ENCODE results near the gene PRSS2. TPM values are rescaled to one million over a fixed set of nuclear protein-coding genes. Genes with fewer than 3 reads are reported as not detected.

The PRSS2 gene
- total RNA-seq, 1 experiment from 2014 or later: not detected

DNA sequence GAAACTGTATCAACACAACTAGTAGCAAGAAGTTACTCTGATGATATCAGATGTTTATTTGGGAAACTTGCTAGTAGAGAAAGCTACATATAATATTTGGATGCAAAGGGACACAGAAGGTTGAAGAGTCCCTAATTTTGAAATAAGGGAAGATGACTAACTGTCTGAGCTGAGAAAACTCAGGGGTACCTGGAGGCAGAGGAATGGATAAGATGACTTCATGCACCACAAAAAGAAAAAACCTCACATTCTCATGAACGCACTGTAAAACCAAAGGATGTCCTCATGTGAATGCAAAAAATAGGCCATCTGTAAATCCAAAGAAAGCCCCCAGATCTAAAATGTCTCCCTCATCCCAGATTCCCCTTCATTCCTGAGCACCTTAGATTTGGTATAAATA, 29.3 kb downstream of the PRSS2 start:
- DNase-seq (ENCODE audit: extremely low read depth, low read depth): no peak

DNA sequence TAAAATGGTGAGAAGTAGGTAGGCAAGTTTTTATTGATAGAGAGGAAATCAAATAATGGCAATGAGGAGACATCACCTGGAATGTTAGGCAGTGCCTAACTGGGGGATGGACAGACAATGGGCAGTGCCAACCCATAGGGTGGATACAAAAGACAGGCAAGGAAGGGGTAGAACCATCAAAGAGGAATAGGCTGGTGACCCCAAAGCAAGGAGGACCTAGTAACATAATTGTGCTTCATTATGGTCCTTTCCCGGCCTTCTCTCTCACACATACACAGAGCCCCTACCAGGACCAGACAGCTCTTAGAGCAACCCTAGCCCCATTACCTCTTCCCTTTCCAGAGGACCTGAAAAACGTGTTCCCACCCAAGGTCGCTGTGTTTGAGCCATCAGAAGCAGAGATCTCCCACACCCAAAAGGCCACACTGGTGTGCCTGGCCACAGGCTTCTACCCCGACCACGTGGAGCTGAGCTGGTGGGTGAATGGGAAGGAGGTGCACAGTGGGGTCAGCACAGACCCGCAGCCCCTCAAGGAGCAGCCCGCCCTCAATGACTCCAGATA, 30.0 kb downstream of the PRSS2 start:
- DNase-seq (ENCODE audit: extremely low read depth, low read depth): no peak

DNA sequence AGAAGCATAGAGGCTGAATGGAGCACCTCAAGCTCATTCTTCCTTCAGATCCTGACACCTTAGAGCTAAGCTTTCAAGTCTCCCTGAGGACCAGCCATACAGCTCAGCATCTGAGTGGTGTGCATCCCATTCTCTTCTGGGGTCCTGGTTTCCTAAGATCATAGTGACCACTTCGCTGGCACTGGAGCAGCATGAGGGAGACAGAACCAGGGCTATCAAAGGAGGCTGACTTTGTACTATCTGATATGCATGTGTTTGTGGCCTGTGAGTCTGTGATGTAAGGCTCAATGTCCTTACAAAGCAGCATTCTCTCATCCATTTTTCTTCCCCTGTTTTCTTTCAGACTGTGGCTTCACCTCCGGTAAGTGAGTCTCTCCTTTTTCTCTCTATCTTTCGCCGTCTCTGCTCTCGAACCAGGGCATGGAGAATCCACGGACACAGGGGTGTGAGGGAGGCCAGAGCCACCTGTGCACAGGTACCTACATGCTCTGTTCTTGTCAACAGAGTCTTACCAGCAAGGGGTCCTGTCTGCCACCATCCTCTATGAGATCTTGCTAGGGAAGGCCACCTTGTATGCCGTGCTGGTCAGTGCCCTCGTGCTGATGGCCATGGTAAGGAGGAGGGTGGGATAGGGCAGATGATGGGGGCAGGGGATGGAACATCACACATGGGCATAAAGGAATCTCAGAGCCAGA, 31.0 kb downstream of the PRSS2 start:
- no peak for DNase-seq (ENCODE audit: extremely low read depth, low read depth)

DNA sequence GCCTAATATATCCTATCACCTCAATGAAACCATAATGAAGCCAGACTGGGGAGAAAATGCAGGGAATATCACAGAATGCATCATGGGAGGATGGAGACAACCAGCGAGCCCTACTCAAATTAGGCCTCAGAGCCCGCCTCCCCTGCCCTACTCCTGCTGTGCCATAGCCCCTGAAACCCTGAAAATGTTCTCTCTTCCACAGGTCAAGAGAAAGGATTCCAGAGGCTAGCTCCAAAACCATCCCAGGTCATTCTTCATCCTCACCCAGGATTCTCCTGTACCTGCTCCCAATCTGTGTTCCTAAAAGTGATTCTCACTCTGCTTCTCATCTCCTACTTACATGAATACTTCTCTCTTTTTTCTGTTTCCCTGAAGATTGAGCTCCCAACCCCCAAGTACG, 31.5 kb downstream of the PRSS2 start:
- DNase-seq (ENCODE audit: extremely low read depth, low read depth): no peak

DNA sequence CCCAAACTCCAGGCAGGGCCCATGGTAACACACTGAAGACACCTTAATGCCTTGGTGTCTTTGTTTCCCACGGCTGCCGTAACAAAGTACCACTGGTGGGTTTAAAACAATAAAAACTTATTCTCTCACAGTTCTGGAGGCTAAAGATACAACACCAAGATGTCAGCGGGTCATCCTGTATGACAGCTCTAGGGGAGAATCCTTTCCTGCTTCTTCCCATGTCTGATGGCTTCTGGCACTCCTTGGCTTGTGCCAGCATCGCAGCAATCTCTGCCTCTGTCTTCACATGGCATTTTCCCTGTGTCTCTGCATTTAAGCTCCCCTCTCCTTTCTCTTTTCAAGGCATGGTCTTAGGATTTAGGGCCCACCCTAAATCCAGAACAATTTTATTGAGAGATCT, 33.1 kb downstream of the PRSS2 start:
- no peak for DNase-seq (ENCODE audit: extremely low read depth, low read depth)

DNA sequence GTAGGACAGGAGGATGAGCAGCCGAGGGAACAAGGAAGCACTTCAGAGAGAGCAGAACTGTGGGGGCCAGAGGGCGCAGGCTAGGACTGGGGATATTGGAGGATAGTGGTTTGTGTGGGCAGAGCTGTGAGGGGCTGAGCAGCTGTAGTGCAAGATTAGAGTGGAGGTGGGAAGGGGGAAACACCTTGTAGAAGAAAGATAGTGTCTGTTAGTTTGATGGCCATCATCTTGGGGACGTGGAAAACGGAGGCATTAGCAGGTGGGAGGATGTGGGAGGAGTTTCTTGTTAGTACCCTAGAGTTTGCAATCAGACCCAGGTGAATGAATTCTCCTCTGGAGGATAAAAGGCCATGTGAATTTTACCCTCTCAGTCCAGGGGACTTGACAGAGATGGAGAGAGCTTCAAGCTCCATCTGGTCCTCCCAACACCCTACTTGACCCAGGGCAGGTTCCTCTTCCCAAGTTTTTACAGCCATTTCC, 34.0 kb downstream of the PRSS2 start:
- no peak for DNase-seq (ENCODE audit: extremely low read depth, low read depth)

DNA sequence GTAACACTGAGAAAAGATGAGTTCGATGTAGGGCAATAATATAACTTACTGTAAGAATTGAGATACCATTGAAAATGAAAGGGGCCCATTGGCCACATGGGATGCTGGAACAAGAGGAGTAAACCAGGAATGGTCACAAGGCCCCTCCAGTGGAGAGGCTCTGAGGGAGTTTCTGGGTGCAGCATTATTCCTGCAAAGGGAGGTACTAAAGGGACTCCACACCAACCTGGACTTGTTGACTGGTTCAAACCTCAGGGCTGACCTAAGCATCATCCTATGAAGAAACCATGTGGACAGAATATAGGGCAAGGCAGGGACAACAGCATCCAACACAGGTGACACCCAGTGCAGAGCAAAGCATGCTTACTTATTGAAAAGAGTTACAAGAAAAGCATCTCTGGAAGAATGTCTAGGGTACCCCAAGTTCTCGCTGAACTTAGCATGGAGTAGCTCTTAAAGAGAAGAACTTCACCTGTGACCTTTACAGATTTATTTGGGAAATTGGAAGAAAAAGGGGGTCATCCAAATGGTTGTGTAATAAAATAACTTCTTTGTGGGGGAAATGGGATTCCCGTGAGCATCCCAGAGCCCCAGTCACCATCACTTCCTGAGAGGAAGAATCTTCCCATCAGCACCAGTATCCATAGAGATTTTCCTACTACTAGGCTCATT, 34.7 kb downstream of the PRSS2 start:
- no peak for DNase-seq (ENCODE audit: extremely low read depth, low read depth)

DNA sequence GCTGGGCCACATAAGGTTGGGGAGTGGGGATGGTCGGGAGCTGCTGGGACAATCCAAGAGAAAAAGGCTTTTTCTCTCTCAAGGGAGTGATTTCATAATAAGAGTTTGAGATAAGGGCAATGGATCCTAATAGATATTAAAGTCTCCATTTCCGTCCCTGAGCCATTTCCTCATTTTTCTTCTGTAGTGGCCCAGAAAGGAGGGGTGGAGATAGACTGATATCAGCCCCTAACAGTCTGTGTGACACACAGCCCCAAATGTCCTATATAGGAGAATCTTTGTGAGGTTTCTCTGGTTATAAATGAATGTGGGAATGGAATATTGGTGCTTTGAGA, 35.2 kb downstream of the PRSS2 start:
- DNase-seq (ENCODE audit: extremely low read depth, low read depth): no peak

DNA sequence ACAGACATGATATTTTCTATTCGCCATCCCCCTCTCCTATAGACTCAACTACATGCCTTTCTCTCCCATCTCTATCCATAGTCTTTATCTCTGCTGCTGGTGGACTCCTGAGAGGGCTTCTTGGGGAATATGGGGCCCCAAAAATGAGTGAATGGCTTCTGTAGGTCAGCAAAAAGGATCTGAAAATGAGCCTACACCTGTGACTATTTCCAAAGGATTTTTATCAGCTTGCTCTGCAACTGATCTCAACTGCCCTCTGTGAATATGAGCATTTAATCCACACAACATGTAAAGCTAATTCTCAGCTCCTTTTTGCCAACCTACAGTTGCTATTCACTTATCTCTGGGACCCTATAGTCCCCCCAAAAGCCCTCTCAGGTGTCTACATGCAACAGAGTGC, 36.2 kb downstream of the PRSS2 start:
- DNase-seq (ENCODE audit: extremely low read depth, low read depth): no peak

DNA sequence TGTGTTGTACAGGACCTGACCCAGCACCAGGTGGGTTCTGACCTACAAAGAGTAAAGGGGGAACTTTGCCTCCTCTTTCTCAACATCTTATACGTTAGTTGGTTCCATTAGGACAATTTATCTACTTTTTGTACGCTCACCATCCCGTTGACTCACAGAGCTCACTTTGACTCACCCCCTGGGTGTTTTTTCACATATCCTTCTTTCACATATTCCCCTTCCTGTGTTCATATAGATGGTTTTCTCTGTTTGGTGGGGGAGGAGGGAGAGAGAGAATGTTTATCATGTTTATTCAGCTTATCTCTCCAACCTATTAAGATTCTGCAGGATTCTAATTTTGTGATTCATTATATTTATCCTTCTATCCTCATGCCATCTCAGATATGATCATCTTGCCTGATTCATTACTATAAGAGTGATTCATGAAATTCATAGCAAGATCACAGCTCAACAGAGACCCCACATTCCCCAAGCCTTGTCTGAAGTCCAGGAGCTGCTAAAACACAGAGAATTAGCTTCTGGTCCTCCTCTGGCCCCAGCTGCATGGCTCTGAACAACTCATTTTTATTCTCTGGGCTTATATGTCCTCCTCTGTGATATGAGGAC, 37.2 kb downstream of the PRSS2 start:
- DNase-seq (ENCODE audit: extremely low read depth, low read depth): no peak

DNA sequence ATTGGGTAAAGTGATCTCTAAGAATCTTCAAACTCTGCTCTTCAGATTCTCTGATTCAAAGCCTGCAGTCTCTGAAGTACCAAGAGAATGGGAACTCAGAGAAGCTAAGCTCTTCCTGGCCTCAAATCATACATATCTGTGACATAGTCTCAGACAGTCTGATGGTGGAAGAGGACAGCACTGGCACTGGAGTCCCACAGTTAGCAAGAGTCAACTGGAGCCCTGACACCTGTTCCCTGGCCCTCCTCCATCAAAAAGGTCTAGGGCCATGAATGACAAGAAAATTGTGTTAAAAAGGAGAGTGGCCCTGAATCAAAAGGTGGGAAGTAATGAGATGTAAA, 37.7 kb downstream of the PRSS2 start:
- DNase-seq (ENCODE audit: extremely low read depth, low read depth): no peak

DNA sequence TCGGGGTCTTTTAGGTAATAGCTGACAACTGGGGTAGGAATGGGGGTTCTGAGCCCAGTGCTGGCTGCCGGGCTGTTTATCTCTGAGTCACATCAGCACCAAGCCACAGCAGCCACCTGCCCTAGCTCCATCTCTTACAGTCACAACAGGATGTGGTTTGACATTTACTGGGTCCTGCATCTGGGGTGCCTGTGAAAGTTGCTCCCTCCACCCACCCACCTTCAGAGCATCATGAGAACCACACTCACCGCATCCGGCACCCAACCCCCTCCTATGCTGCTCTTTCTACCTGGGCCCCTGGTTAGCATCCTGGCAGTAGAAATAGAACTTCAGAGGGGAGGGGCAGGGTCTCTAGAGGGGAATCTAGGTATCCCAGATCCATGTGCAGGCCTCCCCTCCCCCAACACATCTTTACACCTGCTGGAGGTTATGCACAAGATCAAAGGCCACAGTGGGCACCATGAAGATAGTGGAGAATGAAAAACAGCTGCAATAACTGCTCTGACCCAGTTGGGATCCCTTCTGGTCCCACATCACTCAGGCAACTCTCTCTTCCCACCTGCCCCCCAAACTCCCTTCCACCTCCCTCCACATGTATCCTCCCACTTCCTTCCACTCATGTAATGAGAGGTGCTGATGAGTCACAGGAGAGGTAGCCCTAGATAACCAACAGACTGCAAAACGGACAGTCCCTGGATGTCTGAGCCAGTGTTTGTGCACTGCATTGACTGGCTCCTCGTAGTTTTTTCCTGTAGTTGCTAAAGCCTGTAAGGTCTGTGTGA, 38.2 kb downstream of the PRSS2 start:
- no peak for DNase-seq (ENCODE audit: extremely low read depth, low read depth)

DNA sequence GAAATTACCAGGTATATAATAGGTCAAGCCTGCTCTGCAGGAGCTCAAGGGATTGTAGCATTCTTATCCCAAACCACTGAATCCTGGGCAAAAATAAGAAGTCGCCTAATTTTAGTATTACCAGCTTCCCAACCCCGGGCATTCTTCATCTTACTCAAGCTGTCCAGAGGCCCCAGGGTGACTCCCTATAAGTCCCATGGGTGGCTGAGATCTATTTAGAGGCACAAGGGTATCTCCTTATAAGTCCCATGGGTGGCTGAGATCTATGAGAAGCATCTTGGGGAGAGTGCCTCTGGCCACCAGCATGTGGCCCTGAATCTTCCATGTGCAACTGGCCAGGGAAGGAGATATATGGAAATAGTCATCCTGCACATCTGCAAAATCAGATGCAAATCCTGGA, 38.9 kb downstream of the PRSS2 start:
- DNase-seq (ENCODE audit: extremely low read depth, low read depth): no peak

DNA sequence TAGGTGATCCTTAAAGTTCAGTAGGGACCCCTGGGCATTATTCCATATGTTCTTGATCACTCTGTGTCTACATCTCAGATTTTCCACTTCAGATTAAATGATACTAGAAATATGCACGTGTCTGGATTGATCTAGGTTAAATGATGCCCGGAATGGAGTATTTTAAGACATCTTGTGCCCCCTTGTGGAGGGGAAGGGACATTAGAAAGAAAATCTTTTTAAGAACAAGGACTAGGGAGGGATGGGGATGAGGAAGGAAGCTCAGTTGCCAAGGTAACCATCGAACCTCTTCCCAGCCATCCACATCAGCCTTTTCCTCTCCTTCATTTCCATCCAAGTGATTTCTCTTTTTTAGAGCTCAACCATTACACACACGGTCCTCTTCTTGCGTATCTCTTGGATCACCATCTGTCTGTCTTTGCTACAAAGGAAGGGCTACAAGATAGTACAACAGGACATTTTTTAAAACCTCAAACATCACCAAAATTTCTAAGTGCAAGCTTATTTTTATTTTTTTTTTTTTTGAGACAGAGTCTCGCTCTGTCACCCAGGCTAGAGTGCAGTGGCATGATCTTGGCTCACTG, 40.5 kb downstream of the PRSS2 start:
- DNase-seq (ENCODE audit: extremely low read depth, low read depth): peak; percentile 49

DNA sequence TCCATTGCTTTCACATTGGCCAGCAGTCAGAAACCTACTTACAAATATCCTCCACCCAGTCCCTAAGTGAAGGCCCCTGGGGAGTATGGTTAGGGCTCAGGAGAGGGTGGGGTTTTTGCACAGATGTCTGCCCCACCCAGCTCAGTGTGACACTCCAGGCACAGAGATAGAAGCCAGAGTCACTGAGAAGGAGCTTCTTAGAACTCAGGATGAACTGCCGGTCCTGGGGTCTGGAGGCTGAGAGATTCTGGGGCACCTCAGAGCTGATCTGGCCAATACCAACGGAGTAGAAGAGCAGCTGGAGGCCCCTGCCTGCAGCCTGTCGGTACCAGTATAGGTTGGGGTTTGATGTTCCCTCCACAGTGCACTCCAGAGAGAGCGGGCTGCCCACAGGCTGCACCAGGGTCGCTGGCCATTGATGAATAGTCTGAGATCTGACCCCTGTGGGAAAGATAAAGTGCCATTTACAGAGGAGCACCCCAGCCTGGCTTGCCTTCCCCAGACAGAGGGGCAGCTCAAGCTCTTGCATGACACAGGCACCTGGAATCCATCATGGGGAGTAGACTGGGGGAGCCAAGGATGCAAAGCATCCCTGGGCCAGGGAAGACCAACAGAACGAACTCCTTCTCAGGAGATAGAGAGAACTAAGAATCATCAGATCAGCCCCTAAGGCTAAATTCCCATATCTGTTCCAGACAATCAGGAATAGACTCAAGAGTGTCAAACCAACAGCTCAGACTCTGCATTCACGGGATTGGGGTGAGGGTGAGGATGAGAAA, 41.9 kb downstream of the PRSS2 start:
- DNase-seq (ENCODE audit: extremely low read depth, low read depth): no peak

DNA sequence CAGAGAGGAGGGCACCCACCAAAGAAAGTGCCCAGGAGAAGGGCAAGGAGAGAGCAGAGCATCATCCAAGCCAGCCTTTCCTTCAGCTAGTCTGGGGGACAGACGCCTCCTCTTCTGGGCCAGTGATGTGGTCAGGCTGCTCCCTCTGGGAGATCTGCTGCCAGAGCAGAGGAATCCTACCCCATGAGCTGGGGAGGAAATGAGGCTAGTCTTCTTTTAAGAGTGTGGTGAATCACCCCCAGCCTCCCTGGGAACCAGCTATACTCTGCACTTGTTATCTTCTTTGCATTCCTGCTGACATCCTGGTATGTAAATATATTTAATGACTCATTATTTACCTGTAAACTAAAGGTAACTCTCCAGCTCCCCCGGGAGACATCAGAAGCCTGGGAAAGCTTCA, 42.5 kb downstream of the PRSS2 start:
- DNase-seq (ENCODE audit: extremely low read depth, low read depth): no peak

DNA sequence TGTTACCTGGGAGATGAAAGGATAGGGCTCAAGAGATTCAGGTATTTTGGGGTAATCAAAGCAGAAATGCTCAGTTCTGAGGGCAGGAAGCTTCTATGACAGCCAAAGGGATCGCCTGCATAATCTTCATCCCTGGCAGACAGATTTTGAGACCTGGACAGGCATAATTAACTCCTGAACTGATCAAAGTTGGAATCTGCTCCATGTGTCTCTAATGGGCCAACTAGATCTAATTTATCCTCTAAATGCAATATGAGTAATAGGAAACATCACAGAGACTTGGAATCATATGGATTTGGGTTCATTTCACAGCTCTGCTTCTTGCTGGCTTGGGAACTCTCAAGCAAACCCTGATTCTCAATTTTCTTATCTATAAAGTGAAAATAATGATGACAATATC, 42.9 kb downstream of the PRSS2 start:
- DNase-seq (ENCODE audit: extremely low read depth, low read depth): no peak

DNA sequence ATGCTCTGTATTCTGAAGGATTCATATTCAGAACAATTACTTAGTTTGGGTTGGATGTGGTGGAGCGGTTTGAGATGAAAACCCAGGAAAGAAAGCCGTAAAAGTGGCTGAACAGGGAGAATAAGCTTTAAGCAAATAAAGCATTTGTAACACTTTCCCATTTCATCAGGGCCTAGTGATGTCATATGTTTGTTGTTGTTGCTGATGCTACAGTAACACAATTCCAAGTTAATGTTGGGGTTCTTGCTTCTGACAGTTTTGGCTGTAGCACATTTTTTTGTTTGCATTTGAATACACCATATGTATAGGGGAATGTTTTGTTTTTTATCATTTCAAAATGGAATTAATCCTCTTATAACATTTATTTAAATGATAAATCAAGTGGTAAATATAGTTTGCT, 43.7 kb downstream of the PRSS2 start:
- no peak for DNase-seq (ENCODE audit: extremely low read depth, low read depth)

DNA sequence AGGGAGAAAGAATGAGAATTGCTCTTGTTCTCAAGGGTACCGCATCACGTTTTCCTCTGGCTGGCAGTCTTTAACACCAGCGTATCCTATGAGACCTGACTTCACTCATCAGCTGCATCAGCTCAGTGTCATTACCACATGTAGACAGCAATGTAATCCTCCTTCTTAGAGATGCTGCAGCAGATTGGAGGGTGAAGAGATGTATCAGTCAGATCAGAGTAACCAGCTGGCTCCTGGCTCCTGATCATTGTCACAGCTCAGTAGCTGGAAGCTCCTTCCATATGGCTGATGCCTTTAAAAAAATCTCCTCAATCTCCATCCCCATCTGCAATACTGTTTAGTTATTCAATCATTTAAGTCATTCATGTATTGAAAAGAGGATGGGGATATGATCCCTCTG, 44.4 kb downstream of the PRSS2 start:
- DNase-seq (ENCODE audit: extremely low read depth, low read depth): no peak

DNA sequence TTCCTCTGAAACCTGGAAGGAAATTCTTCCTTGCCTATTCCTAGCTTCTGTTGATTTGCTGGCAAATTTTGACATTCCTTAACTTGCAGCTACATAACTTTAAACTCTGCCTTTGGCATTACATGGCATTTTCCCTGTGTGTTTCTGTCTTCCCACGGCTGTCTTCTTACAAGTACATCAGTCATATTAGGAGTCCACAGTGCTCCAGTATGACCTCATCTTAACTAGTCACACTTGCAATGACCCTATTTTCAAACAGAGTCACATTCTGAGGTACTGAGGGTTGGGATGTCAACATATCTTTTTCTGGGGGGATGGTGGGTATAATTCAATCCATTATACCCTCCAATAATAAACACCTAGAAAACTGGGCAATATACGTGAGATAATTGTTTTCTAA, 46.7 kb downstream of the PRSS2 start:
- DNase-seq (ENCODE audit: extremely low read depth, low read depth): no peak
